HG03442 (cell line): Measurements from ENCODE around the gene MROH2A.

Experiments used
- ATAC-seq: cut with Tn5 transposase; IDR thresholded peaks from one replicate; pipeline ENCODE4 v1.9.1; 2021; ENCODE audit warnings: mild to moderate bottlenecking, moderate library complexity; ENCODE audit not compliant: unreplicated experiment

The MROH2A gene

DNA sequence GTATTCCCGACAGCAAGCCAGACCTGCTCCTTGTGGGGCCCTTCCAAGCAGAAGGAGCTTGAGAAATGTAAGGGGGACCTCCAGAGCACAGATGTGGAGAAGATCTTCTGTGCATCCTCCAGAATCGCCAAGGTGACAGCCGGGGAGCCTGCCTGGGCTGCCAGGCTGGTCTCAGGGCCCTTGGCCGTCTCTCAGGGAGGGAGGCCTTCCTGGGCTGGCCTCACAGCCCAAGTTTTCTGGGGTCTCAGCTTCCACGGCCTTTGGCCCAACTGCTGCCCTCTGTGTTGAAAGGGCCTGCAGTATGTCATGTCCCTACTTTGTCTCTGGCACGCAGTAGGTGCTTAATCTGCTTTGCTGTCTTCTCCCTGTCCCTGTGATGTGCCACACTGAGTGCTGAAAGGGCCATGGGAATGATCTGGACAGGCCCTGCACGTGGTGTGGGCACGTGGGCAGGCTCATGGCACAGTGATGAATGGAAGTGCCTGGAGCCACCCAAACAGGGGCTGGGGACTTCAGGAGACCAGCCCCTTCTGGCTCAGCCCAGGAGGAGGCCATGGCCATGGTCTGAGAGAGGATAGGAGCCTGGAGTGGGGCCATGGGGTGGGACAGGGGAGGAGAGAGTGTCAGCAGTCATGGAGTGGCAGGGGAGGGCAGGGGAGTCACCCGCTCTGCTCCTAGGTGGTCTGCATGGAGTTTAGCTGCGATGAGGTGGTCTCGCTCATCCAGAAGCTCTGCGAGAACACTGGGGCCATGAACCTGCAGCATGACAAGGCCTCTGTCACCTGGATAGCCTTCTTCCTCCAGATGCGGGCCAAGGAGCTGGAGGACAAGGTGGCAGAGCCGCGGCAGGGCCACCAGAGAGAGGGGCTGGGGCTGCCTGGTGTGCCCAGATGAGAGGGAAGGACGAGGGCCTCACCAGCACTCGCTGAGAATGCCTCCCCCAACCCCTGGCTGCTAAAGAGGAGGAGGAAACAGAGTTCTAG, 40.8 kb downstream of the MROH2A start:
- ATAC-seq: no peak

DNA sequence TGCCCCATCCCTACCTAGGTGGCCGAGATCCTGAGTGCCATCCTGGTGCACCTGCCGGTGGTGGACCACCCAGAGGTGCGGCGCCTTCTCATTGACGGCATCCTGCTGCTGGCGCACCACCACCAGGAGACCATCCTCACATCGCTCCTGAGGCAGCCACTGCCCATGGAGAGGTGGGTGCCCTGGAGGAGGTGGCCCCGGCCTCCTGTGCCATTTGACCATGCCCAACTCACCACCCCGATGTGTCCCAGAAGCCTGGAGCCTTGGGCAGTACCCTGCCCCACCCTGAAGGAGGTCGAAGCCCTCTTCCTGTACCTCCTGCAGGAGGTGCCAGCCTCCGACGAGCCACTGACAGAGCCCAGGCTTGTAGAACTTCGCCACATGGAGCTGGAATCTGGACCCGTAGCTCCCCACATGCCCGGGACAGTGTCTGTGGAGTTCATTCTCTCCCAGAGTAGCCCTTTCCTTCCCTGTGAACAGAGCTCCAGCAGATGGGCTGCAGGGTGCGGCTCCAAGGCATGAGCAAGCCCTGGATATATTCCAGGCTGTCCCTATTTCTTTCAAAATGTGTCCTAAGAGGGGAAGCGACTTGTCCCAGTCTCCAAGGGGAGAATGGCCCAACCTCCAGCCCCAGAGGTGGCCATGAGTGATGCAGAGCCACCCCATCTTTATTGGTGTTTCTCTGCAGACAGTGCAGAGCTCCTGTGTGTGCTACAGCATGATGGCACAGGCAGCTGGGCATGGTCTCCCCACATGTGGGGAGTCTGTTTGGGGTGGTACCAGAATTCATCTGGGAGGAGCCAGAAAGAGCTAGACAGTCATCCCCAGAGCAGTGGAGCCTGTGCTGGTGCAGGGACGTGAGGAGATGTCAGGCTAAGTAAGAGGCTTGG, 42.0 kb downstream of the MROH2A start:
- ATAC-seq: no peak

- no peak for ATAC-seq
Observed at GRCh38 chr2:233820774-233821105, 42.6 kb downstream of the MROH2A start.

GRCh38 chr2:233821196-233821595, 43.1 kb downstream of the MROH2A start:
- ATAC-seq: no peak

- ATAC-seq: no peak
Observed at GRCh38 chr2:233821709-233822100, 43.6 kb downstream of the MROH2A start.

GRCh38 chr2:233822101-233822771, 44.1 kb downstream of the MROH2A start:
- no peak for ATAC-seq

- no peak for ATAC-seq
Observed at GRCh38 chr2:233822781-233823730, 44.9 kb downstream of the MROH2A start.

GRCh38 chr2:233823731-233824121, 45.6 kb downstream of the MROH2A start:
- ATAC-seq: no peak

- ATAC-seq: no peak
Observed at GRCh38 chr2:233824373-233824772, 46.2 kb downstream of the MROH2A start.

DNA sequence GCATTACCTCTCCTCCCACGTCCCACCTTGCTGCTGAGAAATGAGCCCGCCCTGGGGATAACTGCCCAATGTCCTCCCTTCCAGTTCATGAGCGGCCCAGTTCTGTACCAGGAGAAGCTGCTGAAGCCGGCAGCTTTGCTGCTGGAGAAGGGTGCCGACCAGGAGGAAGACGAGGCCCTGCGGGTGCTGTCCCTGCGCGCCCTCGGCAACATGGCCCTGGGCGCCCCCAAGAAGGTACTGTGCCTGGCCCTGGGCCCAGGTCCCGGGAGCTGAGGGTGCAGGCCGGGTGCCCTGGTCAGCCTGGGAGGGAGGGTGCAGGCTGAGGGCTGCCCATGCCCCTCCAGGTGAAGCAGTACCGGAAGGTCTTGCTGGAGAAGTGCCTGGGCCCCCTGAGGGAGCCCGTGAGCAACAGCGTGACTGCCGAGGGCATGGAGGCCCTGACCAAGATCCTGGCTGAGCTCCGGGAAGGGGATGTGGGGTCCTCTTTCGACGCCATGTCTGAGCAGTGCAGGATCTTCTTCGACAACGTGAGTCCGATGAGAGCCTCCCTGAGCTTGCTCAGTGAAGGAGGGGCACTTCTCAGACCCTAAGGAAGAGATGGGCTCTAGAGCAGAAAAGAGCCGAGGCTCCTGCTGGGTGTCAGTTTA, 50.5 kb downstream of the MROH2A start:
- no peak for ATAC-seq

DNA sequence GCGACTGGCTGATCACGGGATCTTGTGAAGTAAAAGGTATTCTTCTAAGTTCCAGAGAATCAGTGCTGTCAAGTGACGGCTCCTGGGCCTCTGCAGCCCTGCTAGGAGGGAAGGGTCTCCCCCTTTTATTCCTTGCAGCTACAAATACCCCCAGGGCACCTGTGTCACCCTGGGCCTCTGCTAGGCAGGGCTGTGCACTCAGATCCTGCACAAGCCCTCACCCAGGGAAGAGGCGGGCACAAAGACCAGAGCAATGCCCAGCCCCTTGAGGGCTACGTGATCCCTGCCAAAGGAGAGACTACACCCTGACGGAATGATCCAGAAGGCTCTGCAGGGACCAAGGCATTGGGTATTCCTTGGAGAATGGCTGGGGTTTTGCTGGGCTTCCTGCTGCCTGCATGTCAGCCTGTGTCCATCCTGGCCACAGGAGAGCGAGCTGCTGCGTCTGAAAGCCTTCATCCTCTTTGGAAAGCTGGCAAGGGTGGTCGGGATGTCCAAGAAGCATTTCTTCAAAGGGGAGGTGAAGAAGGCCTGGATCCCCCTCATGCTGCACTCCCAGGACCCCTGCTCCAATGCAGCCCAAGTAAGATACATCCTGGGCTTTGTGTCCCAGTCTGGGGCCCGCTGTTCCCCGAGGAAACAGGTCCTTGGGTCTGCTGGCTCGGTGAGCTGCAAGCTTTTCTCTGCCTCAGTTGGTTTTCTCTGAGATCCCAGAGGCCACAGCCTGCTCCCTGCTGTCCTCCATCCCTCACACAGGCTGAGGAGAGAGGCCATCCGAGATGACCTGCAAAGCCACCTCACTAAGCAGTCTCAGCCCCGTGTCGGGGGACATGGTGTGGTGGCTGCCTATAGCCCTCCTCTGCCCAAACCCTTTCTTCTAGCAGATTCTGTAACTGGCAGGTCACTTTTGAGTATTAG, 51.3 kb downstream of the MROH2A start:
- ATAC-seq: no peak

GRCh38 chr2:233830111-233830802, 52.1 kb downstream of the MROH2A start:
- no peak for ATAC-seq

GRCh38 chr2:233831011-233831721, 53.0 kb downstream of the MROH2A start:
- no peak for ATAC-seq

DNA sequence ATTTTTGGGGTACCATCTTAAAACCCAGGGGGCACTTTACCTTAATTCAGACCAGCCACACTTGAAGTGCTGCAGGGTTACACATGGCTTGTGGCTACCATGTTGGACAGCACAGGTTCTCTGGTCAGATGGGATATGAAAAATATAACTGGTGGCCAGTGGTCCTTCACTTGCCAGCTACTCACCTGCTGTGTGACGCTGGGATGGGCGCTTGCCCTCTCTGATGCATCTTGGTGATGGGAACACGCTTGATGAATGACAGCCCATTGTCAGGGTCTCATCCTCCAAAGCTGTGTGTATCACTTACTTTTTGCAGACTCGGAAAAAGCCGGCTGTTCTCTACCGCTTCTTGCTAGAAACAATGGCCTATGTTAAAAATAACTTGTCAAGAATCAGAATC, 53.7 kb downstream of the MROH2A start:
- ATAC-seq: no peak

- no peak for ATAC-seq
Observed at GRCh38 chr2:233832414-233832813, 54.3 kb downstream of the MROH2A start.

GRCh38 chr2:233832869-233833311, 54.8 kb downstream of the MROH2A start:
- no peak for ATAC-seq

- no peak for ATAC-seq
Observed at GRCh38 chr2:233833345-233833744, 55.2 kb downstream of the MROH2A start.
